Neural cell (in vitro differentiated cells): Measurements from ENCODE around the gene ADK.

Experiments used
- EP300 ChIP-seq: fragments of 450-650 bp; conservative IDR thresholded peaks from 2 replicates; pipeline ENCODE4 v1.6.1; 2014; ENCODE audit warnings: antibody characterized with exemption, mild to moderate bottlenecking, moderate library complexity; ENCODE audit not compliant: poor library complexity, severe bottlenecking
- EZH2 ChIP-seq: fragments of 200-600, 300-800 bp; shearing (Covaris generic), sonication (generic); IDR thresholded peaks from 2 replicates; pipeline ENCODE4 v1.6.1; 2014; ENCODE audit warnings: antibody characterized with exemption, low read length, borderline replicate concordance, mild to moderate bottlenecking; ENCODE audit not compliant: insufficient read depth, poor library complexity, severe bottlenecking
- MXI1 ChIP-seq: fragments of 450-650 bp; conservative IDR thresholded peaks from 2 replicates; pipeline ENCODE4 v1.6.1; 2014; ENCODE audit warnings: antibody characterized with exemption, mild to moderate bottlenecking; ENCODE audit not compliant: poor library complexity, severe bottlenecking
- POLR2AphosphoS5 ChIP-seq: IDR thresholded peaks from 2 replicates; pipeline ENCODE4 v1.6.1; 2012
- RAD21 ChIP-seq: fragments of 450-650 bp; conservative IDR thresholded peaks from 2 replicates; pipeline ENCODE4 v1.6.1; 2014; ENCODE audit warnings: antibody characterized with exemption, mild to moderate bottlenecking, moderate library complexity
- REST ChIP-seq: IDR thresholded peaks from 2 replicates; pipeline ENCODE4 v1.6.1; 2012; ENCODE audit warnings: borderline replicate concordance
- SMC3 ChIP-seq: fragments of 450-650 bp; conservative IDR thresholded peaks from 2 replicates; pipeline ENCODE4 v1.6.1; 2014; ENCODE audit warnings: antibody characterized with exemption, mild to moderate bottlenecking, moderate library complexity; ENCODE audit not compliant: poor library complexity
- TAF1 ChIP-seq: IDR thresholded peaks from 2 replicates; pipeline ENCODE4 v1.6.1; 2012; ENCODE audit warnings: low read depth
- TF ChIP-seq, protein P1 (sequence below): fragments of 450-650 bp; IDR thresholded peaks from 2 replicates; pipeline ENCODE4 v1.5.1; 2014; ENCODE audit warnings: antibody characterized with exemption, mild to moderate bottlenecking, moderate library complexity; ENCODE audit not compliant: poor library complexity, severe bottlenecking

GRCh38 chr10:74282848-74283210 lies 131.8 kb downstream of the ADK start:
- no peak for TF ChIP-seq SMC3
- no peak for TF ChIP-seq EZH2
- TF ChIP-seq, protein P1, sequence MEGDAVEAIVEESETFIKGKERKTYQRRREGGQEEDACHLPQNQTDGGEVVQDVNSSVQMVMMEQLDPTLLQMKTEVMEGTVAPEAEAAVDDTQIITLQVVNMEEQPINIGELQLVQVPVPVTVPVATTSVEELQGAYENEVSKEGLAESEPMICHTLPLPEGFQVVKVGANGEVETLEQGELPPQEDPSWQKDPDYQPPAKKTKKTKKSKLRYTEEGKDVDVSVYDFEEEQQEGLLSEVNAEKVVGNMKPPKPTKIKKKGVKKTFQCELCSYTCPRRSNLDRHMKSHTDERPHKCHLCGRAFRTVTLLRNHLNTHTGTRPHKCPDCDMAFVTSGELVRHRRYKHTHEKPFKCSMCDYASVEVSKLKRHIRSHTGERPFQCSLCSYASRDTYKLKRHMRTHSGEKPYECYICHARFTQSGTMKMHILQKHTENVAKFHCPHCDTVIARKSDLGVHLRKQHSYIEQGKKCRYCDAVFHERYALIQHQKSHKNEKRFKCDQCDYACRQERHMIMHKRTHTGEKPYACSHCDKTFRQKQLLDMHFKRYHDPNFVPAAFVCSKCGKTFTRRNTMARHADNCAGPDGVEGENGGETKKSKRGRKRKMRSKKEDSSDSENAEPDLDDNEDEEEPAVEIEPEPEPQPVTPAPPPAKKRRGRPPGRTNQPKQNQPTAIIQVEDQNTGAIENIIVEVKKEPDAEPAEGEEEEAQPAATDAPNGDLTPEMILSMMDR = no peak
- TF ChIP-seq MXI1 = no peak
- no peak for TF ChIP-seq EP300
- no peak for TF ChIP-seq REST
- TF ChIP-seq POLR2AphosphoS5 = no peak
- TF ChIP-seq RAD21 = no peak
- TF ChIP-seq TAF1 = no peak
